Epithelial cell of prostate (primary cell): ENCODE data around the gene FRMD6.

ENCODE experiments used
- DNase-seq: peaks from one replicate; pipeline ENCODE4 v3.0.0-alpha.2; 2011; ENCODE audit warnings: low read depth, low spot score
- H3K27ac ChIP-seq: fragments of 450-650 bp; 2 replicates; pipeline ENCODE4 v1.5.1; 2017; ENCODE audit warnings: mild to moderate bottlenecking

The FRMD6 gene

GRCh38 chr14:51651388-51652167 lies at the start of gene FRMD6:
FRMD6 (plus strand) TSS chr14:51651910; CDS start chr14:51689837, 37,927 bp downstream.
- peak within 1 kb of the TSS; percentile 83 for H3K27ac ChIP-seq
- peak; percentile 58 for DNase-seq

GRCh38 chr14:51602310-51602709 lies 49.4 kb upstream of the FRMD6 start:
- DNase-seq, result no peak
- no peak overlapping the region for H3K27ac ChIP-seq

- DNase-seq, result no peak
- no peak overlapping the region for H3K27ac ChIP-seq
These were observed 48.2 kb upstream of the FRMD6 start for GRCh38 chr14:51603495-51603894.

GRCh38 chr14:51604073-51604472 lies 47.6 kb upstream of the FRMD6 start:
- H3K27ac ChIP-seq, result no peak overlapping the region

GRCh38 chr14:51605575-51605974 lies 46.1 kb upstream of the FRMD6 start:
- no peak for DNase-seq
- H3K27ac ChIP-seq, result no peak overlapping the region

More at GRCh38 chr14:51604073-51604472, 47.6 kb upstream of the FRMD6 start:
- DNase-seq, result no peak

- DNase-seq, result no peak
- no peak overlapping the region for H3K27ac ChIP-seq
These were observed 44.0 kb upstream of the FRMD6 start for GRCh38 chr14:51607711-51608110.

GRCh38 chr14:51609251-51609954 lies 42.3 kb upstream of the FRMD6 start:
- peak overlapping the region; percentile 7 for H3K27ac ChIP-seq
- no peak for DNase-seq

GRCh38 chr14:51609955-51610283 lies 41.8 kb upstream of the FRMD6 start:
- DNase-seq, result no peak

GRCh38 chr14:51610771-51611170 lies 40.9 kb upstream of the FRMD6 start:
- H3K27ac ChIP-seq, result no peak overlapping the region
- DNase-seq, result no peak

More at GRCh38 chr14:51609955-51610283, 41.8 kb upstream of the FRMD6 start:
- H3K27ac ChIP-seq, result no peak overlapping the region

DNA sequence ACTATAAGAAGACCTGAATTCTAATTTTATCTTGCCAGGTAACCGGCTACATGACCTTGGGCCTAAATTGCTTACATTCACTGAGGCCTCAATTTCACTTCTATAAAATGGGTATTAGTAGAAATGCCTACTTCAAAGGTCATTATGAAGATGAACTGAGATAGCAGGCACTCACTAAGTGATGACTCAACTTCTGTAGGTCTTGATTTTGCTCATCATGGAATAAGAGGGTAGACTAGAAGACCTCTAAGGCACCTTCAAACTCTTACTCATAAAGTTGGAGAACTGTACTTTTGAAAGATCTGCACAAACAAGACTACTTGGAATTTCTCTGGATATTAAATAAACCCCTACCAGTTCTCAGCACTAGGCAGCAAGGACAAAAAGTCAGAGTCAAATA lies 39.3 kb upstream of the FRMD6 start:
- no peak for DNase-seq
- no peak overlapping the region for H3K27ac ChIP-seq

GRCh38 chr14:51613416-51613815 lies 38.3 kb upstream of the FRMD6 start:
- no peak overlapping the region for H3K27ac ChIP-seq
- no peak for DNase-seq

DNA sequence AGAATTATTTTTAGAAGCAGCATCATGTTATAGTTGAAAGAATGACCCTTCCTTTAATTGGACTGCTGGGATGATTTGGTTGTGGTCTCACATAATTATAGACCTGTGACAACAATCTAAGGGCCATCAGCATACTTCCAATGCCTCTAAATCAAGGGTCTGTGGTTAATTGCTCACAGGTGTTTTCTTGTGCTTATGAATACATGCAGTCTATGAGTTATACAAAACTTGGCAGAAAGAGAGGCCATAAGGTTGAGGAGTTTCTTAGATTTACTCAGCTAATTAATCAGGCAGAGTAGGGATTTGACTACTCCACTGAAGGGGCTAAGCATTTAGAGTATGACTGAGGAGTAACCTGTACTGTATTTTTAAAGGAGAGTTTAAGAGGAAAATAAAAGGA lies 37.0 kb upstream of the FRMD6 start:
- peak overlapping the region; percentile 42 for H3K27ac ChIP-seq
- no peak for DNase-seq

- no peak for DNase-seq
- H3K27ac ChIP-seq, result peak overlapping the region; percentile 42
These were observed 35.5 kb upstream of the FRMD6 start for GRCh38 chr14:51616256-51616655.

- peak; percentile 43 for DNase-seq
- H3K27ac ChIP-seq, result peak overlapping the region; percentile 42
These were observed 34.8 kb upstream of the FRMD6 start for GRCh38 chr14:51616724-51617409.

DNA sequence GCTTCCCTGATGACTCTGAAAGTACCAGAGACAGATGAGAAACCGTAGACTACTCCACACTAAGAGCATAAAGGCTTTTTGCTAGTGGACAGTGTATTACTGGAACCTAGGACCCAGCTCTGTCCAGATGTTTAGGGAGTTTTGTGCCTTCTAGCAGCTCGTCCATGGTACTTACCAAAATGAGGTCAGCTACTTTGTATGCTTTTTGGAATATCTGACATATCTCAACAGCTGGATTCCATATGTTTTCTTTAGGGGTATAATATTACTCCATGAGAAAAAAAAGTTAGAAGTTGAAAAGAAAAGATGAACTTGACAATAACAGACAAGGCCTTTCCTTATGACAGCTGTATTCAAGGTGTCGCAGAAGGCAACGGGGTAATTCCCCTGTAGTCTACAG lies 32.1 kb upstream of the FRMD6 start:
- DNase-seq, result no peak
- no peak overlapping the region for H3K27ac ChIP-seq

DNA sequence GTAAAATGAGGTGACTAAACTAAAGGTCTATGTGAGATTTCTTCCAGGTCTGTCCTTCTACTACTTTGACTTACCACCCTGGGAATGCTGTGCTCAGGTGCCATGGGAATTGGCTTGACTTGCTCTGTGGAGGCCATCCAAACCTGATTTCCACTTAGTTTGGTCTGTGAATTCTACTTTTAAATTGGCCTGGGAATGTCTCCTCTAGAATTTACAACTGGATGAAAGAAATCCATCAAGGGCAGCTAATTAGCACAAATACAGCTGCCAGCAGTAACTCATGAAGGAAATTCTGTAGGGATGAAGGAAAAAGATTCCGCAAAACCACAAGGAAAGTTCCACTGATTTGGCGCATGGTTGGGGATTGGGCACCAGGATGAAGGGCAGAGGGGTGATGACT lies 31.7 kb upstream of the FRMD6 start:
- DNase-seq, result no peak
- H3K27ac ChIP-seq, result no peak overlapping the region

DNA sequence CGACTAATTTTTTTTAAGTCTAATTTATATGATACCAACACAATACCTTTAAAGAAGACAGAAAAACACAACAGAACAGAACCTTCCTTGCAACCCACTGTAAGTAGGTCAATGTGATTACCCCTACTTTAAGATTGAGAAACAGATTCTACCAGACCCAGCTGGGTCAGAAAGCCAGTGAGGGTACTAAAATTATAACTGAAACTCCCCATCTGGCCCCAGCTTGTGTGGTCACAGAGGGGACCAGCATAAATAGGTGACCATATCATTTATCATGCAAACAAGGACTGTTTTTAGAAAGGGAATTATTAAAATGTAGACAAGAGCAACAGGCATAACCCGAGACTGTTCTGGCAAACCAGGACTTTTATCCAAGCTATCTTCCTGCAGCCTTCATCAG lies 30.1 kb upstream of the FRMD6 start:
- no peak for DNase-seq
- no peak overlapping the region for H3K27ac ChIP-seq

GRCh38 chr14:51622376-51622775 lies 29.3 kb upstream of the FRMD6 start:
- DNase-seq, result no peak
- H3K27ac ChIP-seq, result no peak overlapping the region

GRCh38 chr14:51624955-51625569 lies 26.6 kb upstream of the FRMD6 start:
- H3K27ac ChIP-seq, result no peak overlapping the region
- DNase-seq, result no peak

DNA sequence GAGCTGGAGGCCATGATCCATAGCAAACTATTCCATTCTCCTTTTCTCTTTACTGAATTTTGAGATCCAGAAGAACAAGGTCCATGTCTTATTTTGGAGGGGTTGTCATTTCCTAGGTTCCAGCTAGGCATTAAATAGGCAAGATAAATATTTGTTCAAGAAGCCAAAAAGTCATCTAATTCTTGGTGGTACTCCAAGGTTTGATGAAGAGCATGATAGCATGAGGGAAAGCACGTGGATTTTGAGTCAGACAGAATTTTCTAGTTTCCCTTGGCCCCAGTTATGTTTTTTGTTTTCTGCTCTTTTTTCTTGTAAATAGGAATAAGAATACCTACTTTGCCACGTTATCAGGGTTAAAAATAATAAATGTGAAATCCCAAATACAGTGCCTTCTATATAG lies 25.5 kb upstream of the FRMD6 start:
- H3K27ac ChIP-seq, result no peak overlapping the region
- no peak for DNase-seq

DNA sequence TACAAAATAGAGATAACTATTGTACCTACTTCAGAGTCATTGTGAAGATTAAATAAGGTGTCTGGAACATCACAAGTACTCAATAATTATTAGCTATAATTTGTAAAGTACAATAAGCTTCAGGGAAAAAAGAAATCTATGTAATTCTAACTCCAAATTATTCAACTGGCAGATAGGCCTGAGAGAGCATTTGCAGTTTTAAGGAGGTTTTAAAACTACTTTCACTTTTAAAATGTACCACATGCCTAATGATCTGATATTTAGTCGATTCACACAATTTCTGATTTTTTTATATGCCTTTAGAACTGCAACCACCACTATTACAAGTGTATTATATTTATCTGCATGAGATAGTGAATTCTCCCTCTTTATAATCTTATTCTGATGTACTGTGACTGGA lies 24.9 kb upstream of the FRMD6 start:
- no peak overlapping the region for H3K27ac ChIP-seq
- DNase-seq, result no peak
